ENCODE data around the gene CHN1.

CHN1 gene

GRCh38 chr2:174971868-174972781 lies 33.1 kb downstream of the CHN1 start:
- TF ChIP-seq REST (IDR thresholded peaks at IDR 0.05; ENCODE audit: insufficient read depth in 1 of 2, low read depth in 2 of 2, low read length in 2 of 2) (no peak), FOXP2 (optimal IDR thresholded peaks at IDR 0.05; ENCODE audit: borderline replicate concordance, extremely low read depth, extremely low read length, insufficient read depth) (no peak), POLR2AphosphoS5 (IDR thresholded peaks at IDR 0.05; ENCODE audit: low read depth, low read length) (no peak), TAF1 (IDR thresholded peaks at IDR 0.05; ENCODE audit: borderline replicate concordance, insufficient read depth, low read length) (no peak), SIN3A (IDR thresholded peaks at IDR 0.05; ENCODE audit: borderline replicate concordance, insufficient read depth, low read length) (no peak)

GRCh38 chr2:174970092-174970491 lies 35.1 kb downstream of the CHN1 start:
- no peak for TF ChIP-seq REST (IDR thresholded peaks at IDR 0.05; ENCODE audit: insufficient read depth in 1 of 2, low read depth in 2 of 2, low read length in 2 of 2)
- TF ChIP-seq TAF1 (IDR thresholded peaks at IDR 0.05; ENCODE audit: borderline replicate concordance, insufficient read depth, low read length) = no peak

- TF ChIP-seq POLR2AphosphoS5 (IDR thresholded peaks at IDR 0.05; ENCODE audit: low read depth, low read length) = no peak
- no peak for TF ChIP-seq REST (IDR thresholded peaks at IDR 0.05; ENCODE audit: insufficient read depth in 1 of 2, low read depth in 2 of 2, low read length in 2 of 2)
- TF ChIP-seq FOXP2 (optimal IDR thresholded peaks at IDR 0.05; ENCODE audit: borderline replicate concordance, extremely low read depth, extremely low read length, insufficient read depth) = no peak
- TF ChIP-seq SIN3A (IDR thresholded peaks at IDR 0.05; ENCODE audit: borderline replicate concordance, insufficient read depth, low read length) = no peak
- TF ChIP-seq TAF1 (IDR thresholded peaks at IDR 0.05; ENCODE audit: borderline replicate concordance, insufficient read depth, low read length) = no peak
These were observed 36.0 kb downstream of the CHN1 start for GRCh38 chr2:174969091-174969734.

- TF ChIP-seq FOXP2 (optimal IDR thresholded peaks at IDR 0.05; ENCODE audit: borderline replicate concordance, extremely low read depth, extremely low read length, insufficient read depth) (no peak), REST (IDR thresholded peaks at IDR 0.05; ENCODE audit: insufficient read depth in 1 of 2, low read depth in 2 of 2, low read length in 2 of 2) (no peak)
These were observed 37.4 kb downstream of the CHN1 start for GRCh38 chr2:174967691-174968260.
